Measurements from ENCODE around the gene ENTPD2.

GRCh38 chr9:137026828-137027227 is 27.0 kb downstream of the ENTPD2 start:
- TF ChIP-seq CTCF (IDR thresholded peaks at IDR 0.05) (no peak), POLR2A (IDR thresholded peaks at IDR 0.05) (no peak)
